Activated naive CD8-positive, alpha-beta T cell treated with anti-CD3 and anti-CD28 coated beads for 36 hours (primary cell): ENCODE data around the gene FXYD7. TPM values are rescaled to one million over a fixed set of nuclear protein-coding genes. Genes with fewer than 3 reads are reported as not detected.
"Not testable (repeated sequence)": the region's sequence is repeated elsewhere in the genome, so short reads cannot be mapped to it uniquely, and the experiment has no call there.

Source experiments
- DNase-seq: peaks from one replicate; pipeline ENCODE4 v3.0.0; 2021
- H3K27ac Mint-ChIP-seq: one replicate; pipeline ENCODE4 v1.8.0; 2022; ENCODE audit warnings: mild to moderate bottlenecking, moderate library complexity, mixed read lengths
- H3K27me3 Mint-ChIP-seq: one replicate; pipeline ENCODE4 v1.8.0; 2022; ENCODE audit warnings: mild to moderate bottlenecking, mixed read lengths
- H3K36me3 Mint-ChIP-seq: one replicate; pipeline ENCODE4 v1.8.0; 2021; ENCODE audit warnings: mild to moderate bottlenecking, mixed read lengths
- H3K4me1 Mint-ChIP-seq: one replicate; pipeline ENCODE4 v1.8.0; 2021; ENCODE audit warnings: mixed read lengths
- H3K4me3 Mint-ChIP-seq: one replicate; pipeline ENCODE4 v1.8.0; 2022; ENCODE audit warnings: mild to moderate bottlenecking, moderate library complexity, mixed read lengths
- H3K9me3 Mint-ChIP-seq: one replicate; pipeline ENCODE4 v1.8.0; 2022; ENCODE audit warnings: mixed read lengths
- total RNA-seq, 2 experiments: library from RNA; stranded (reverse); gene quantifications; one replicate each; pipeline ENCODE4 v1.2.3, GENCODE V29; 2021

Gene FXYD7
- total RNA-seq, 2 experiments from 2014 or later, result 0.54 to 0.62 TPM

DNA sequence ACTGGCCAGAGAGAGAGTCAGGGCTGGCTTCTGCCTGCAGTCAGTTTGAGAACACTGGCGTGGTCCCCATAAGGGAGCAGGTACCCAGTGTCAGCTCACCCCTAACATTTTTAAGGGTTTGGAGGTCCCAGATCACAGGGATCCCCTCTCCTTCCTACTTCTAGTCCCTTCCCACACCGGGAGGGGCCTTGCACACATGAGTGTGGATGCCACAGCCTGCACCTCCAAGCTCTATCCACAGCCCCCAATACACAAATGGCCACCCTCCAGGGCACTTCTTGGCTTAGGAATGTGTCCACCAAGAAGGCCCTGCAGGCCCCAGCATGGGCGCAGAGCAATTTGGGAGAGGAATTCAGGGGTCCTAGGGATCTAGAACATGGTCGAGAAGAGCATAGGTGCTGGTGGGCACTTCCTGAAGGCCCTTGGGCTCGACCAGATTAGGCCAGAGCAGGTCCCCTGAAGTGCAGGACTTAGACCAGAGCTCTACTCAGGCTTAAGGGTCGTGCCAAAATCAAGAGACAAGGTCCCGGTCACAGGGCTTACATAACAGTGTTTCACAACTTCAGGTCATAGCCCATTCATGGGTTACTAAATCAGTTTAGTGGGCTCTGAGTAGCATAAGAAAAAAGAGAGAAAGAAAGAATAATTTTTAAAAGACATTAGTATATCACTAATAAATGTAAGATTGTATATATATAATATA, 27.5 kb downstream of the FXYD7 start:
- Mint-ChIP-seq H3K27ac (peak overlapping the region; percentile 64), H3K36me3 (peaks cover 59% of the 10 kb centered on the region), H3K27me3 (no peaks in the 10 kb centered on the region), H3K4me3 (no peak overlapping the region), H3K9me3 (peaks cover 11% of the 10 kb centered on the region), H3K4me1 (peaks cover 29% of the 10 kb centered on the region)
- no peak for DNase-seq

GRCh38 chr19:35171730-35172129, 28.7 kb downstream of the FXYD7 start:
- Mint-ChIP-seq H3K27ac (peak overlapping the region; percentile 58), H3K4me1 (peaks cover 28% of the 10 kb centered on the region), H3K9me3 (no peaks in the 10 kb centered on the region), H3K27me3 (no peaks in the 10 kb centered on the region), H3K4me3 (no peak overlapping the region), H3K36me3 (peaks cover 46% of the 10 kb centered on the region)
- DNase-seq, result no peak

- no peak for DNase-seq
- Mint-ChIP-seq H3K27me3 (no peaks in the 10 kb centered on the region), H3K36me3 (peaks cover 33% of the 10 kb centered on the region), H3K4me1 (peaks cover 25% of the 10 kb centered on the region), H3K4me3 (no peak overlapping the region), H3K9me3 (peaks cover 7% of the 10 kb centered on the region), H3K27ac (no peak overlapping the region)
Measured at GRCh38 chr19:35174226-35174625, 31.2 kb downstream of the FXYD7 start.

- H3K4me3 Mint-ChIP-seq, result no peak overlapping the region
- no peak for DNase-seq
- peaks cover 7% of the 10 kb centered on the region for H3K9me3 Mint-ChIP-seq
- no peak overlapping the region for H3K27ac Mint-ChIP-seq
- H3K4me1 Mint-ChIP-seq, result peaks cover 32% of the 10 kb centered on the region
- peaks cover 23% of the 10 kb centered on the region for H3K36me3 Mint-ChIP-seq
- H3K27me3 Mint-ChIP-seq, result no peaks in the 10 kb centered on the region
Measured at GRCh38 chr19:35176181-35176570, 33.1 kb downstream of the FXYD7 start.

GRCh38 chr19:35177377-35178274, 34.6 kb downstream of the FXYD7 start:
- H3K27ac Mint-ChIP-seq, result no peak overlapping the region
- DNase-seq, result no peak
- no peaks in the 10 kb centered on the region for H3K27me3 Mint-ChIP-seq
- no peak overlapping the region for H3K4me3 Mint-ChIP-seq
- peaks cover 25% of the 10 kb centered on the region for H3K4me1 Mint-ChIP-seq
- H3K9me3 Mint-ChIP-seq, result peaks cover 7% of the 10 kb centered on the region
- peaks cover 12% of the 10 kb centered on the region for H3K36me3 Mint-ChIP-seq

DNA sequence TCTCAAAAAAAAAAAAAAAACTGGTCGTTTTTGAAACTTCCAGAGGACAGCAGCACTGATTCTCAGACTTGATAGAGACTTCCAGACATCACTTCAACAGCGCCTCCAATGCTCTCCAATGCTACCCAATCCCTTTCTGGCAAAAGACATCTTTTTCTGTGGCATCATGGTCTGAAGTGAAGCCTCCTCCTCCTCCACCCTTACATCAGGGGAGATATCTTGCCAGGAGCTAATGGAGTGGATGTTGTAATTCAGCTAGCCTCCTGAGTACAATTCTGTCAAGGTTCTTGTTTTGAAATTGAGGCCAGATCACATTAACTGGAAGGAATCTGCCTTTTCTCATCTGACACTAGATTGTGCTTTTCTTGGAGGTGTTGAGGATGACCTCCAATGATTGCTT, 35.6 kb downstream of the FXYD7 start:
- Mint-ChIP-seq H3K27me3 (no peaks in the 10 kb centered on the region), H3K36me3 (peaks cover 5% of the 10 kb centered on the region), H3K27ac (no peak overlapping the region), H3K4me1 (peaks cover 24% of the 10 kb centered on the region), H3K9me3 (peaks cover 9% of the 10 kb centered on the region), H3K4me3 (no peak overlapping the region)
- no peak for DNase-seq

- peaks cover 23% of the 10 kb centered on the region for H3K4me1 Mint-ChIP-seq
- no peak overlapping the region for H3K4me3 Mint-ChIP-seq
- H3K36me3 Mint-ChIP-seq, result peaks cover 2% of the 10 kb centered on the region
- H3K27ac Mint-ChIP-seq, result no peak overlapping the region
- H3K27me3 Mint-ChIP-seq, result no peaks in the 10 kb centered on the region
- DNase-seq, result no peak
- peaks cover 16% of the 10 kb centered on the region for H3K9me3 Mint-ChIP-seq
Measured at GRCh38 chr19:35179830-35180229, 36.8 kb downstream of the FXYD7 start.

GRCh38 chr19:35181387-35181786, 38.3 kb downstream of the FXYD7 start:
- DNase-seq, result no peak
- Mint-ChIP-seq H3K4me3 (no peak overlapping the region), H3K9me3 (peaks cover 20% of the 10 kb centered on the region), H3K27ac (no peak overlapping the region), H3K4me1 (peaks cover 17% of the 10 kb centered on the region), H3K27me3 (no peaks in the 10 kb centered on the region), H3K36me3 (peaks cover 2% of the 10 kb centered on the region)

- no peaks in the 10 kb centered on the region for H3K27me3 Mint-ChIP-seq
- H3K36me3 Mint-ChIP-seq, result peaks cover 2% of the 10 kb centered on the region
- H3K9me3 Mint-ChIP-seq, result peaks cover 15% of the 10 kb centered on the region
- no peak overlapping the region for H3K4me3 Mint-ChIP-seq
- H3K4me1 Mint-ChIP-seq, result peaks cover 11% of the 10 kb centered on the region
- H3K27ac Mint-ChIP-seq, result no peak overlapping the region
- no peak for DNase-seq
Measured at GRCh38 chr19:35184267-35184666, 41.2 kb downstream of the FXYD7 start.

DNA sequence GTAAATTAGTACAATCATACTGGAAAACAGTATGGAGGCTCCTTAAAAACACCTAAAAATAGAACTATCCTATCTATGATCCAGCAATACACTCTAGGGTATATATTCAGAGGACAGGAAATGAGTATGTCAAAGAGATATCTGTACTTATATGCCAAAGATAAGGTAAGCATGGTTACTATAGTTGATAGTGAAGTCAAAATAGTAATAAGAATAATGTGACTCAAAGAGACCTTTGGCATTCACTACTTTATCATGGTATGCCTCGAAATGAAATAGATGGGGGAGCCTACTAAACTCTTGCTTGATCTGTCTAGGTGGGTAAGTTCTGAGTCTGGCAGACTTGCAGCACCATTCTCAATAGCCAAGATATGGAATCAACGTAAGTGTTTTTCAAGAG, 41.8 kb downstream of the FXYD7 start:
- Mint-ChIP-seq H3K9me3 (peaks cover 15% of the 10 kb centered on the region), H3K4me1 (peaks cover 6% of the 10 kb centered on the region), H3K27me3 (no peaks in the 10 kb centered on the region), H3K36me3 (peaks cover 2% of the 10 kb centered on the region), H3K4me3 (no peak overlapping the region), H3K27ac (no peak overlapping the region)
- no peak for DNase-seq

- Mint-ChIP-seq H3K9me3 (peaks cover 3% of the 10 kb centered on the region), H3K4me3 (no peak overlapping the region), H3K36me3 (no peaks in the 10 kb centered on the region), H3K27ac (no peak overlapping the region), H3K27me3 (no peaks in the 10 kb centered on the region), H3K4me1 (peaks cover 11% of the 10 kb centered on the region)
- DNase-seq, result no peak
Measured at GRCh38 chr19:35194012-35194984, 51.2 kb downstream of the FXYD7 start.

GRCh38 chr19:35195830-35196229, 52.8 kb downstream of the FXYD7 start:
- Mint-ChIP-seq H3K9me3 (peaks cover 3% of the 10 kb centered on the region), H3K4me1 (peaks cover 13% of the 10 kb centered on the region), H3K27ac (no peak overlapping the region), H3K36me3 (no peaks in the 10 kb centered on the region), H3K4me3 (no peak overlapping the region), H3K27me3 (no peaks in the 10 kb centered on the region)
- no peak for DNase-seq

DNA sequence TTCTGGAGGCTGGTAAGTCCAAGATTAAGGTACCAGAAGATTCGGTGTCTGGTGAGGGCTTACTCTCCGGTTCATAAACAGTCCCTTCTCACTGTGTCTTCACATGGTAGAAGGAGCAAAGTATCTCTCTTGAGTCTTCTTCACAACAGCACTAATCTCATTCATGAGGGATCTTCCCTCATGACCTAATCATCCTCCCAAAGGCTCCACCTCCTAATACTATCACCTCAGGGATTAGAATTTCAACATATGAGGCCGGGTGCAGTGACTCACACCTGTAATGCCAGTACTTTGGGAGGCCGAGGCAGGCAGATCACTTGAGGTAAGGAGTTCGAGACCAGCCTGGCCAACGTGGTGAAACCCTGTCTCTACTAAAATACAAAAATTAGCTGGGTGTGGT, 53.8 kb downstream of the FXYD7 start:
- H3K36me3 Mint-ChIP-seq, H3K9me3 Mint-ChIP-seq, H3K27me3 Mint-ChIP-seq, DNase-seq, H3K4me3 Mint-ChIP-seq, H3K27ac Mint-ChIP-seq: not testable (repeated sequence)
- H3K4me1 Mint-ChIP-seq, result peaks cover 21% of the 10 kb centered on the region

- no peak for DNase-seq
- Mint-ChIP-seq H3K9me3 (no peaks in the 10 kb centered on the region), H3K27ac (no peak overlapping the region), H3K4me3 (no peak overlapping the region), H3K27me3 (no peaks in the 10 kb centered on the region), H3K36me3 (peaks cover 4% of the 10 kb centered on the region), H3K4me1 (peaks cover 39% of the 10 kb centered on the region)
Measured at GRCh38 chr19:35199481-35199880, 56.4 kb downstream of the FXYD7 start.
